LoVo (cell line): ENCODE results near the gene DCAF5.
"Not testable (repeated sequence)": the region's sequence is repeated elsewhere in the genome, so short reads cannot be mapped to it uniquely, and the experiment has no call there.

Experiments
- DNase-seq: peaks from one replicate; pipeline ENCODE4 v3.0.0-alpha.2; 2016; ENCODE audit warnings: low spot score

Gene DCAF5, protein sequence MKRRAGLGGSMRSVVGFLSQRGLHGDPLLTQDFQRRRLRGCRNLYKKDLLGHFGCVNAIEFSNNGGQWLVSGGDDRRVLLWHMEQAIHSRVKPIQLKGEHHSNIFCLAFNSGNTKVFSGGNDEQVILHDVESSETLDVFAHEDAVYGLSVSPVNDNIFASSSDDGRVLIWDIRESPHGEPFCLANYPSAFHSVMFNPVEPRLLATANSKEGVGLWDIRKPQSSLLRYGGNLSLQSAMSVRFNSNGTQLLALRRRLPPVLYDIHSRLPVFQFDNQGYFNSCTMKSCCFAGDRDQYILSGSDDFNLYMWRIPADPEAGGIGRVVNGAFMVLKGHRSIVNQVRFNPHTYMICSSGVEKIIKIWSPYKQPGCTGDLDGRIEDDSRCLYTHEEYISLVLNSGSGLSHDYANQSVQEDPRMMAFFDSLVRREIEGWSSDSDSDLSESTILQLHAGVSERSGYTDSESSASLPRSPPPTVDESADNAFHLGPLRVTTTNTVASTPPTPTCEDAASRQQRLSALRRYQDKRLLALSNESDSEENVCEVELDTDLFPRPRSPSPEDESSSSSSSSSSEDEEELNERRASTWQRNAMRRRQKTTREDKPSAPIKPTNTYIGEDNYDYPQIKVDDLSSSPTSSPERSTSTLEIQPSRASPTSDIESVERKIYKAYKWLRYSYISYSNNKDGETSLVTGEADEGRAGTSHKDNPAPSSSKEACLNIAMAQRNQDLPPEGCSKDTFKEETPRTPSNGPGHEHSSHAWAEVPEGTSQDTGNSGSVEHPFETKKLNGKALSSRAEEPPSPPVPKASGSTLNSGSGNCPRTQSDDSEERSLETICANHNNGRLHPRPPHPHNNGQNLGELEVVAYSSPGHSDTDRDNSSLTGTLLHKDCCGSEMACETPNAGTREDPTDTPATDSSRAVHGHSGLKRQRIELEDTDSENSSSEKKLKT

DNA sequence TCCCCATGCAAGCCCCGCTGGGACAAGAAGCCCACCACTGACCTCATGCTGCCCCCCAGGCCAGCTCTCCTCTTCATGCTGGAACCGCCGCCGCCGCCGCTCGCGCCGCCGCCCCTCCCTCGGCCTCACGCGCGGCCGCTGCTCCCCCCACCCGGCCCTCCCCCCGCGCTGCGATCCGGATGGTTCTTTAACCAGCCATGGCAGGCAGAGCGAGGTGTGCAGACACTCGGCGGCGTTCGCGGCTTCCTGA, at the start of gene DCAF5:
DCAF5 (minus strand) TSS at position 218 of the 250 bp plus-strand sequence; CDS start at position 77, 141 bp downstream.
- no peak for DNase-seq

DNA sequence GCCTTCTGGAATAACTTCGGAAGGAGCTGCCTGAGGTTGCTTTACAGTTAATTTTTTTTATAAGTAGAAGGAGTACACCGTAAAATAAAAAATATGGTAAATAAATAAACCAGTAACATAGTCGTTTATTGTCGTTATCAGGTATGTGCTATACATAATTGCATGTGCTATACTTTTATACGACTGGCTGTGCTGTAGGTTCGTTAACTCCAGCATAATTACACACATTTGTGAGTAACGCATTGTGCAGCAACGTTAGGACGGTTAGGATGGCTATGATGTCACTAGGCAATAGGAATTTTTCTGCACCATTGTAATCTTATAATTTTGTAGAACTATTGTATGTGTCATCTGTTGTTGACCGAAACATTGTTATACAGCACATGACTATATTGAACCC, 46.9 kb upstream of the DCAF5 start:
- no peak for DNase-seq

DNA sequence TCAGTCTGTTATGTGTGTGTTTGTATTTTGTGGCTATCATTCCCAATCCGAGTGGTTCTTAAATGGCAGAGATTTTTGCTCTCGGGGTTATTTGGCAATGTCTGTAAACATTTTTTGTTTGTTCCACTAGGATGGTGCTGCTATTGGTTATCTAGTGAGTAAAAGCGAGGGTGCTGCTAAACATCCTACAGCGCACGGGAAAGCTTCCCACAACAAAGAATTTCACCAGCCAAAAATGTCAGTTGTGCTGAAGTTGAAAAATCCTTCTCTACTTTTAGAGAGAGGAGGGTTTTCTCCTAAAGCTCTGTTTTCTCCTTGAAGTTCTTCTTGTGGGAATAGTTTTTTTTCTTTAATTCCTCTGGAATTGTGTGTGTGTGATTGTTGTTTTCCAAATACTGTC, 40.8 kb upstream of the DCAF5 start:
- DNase-seq: no peak

DNA sequence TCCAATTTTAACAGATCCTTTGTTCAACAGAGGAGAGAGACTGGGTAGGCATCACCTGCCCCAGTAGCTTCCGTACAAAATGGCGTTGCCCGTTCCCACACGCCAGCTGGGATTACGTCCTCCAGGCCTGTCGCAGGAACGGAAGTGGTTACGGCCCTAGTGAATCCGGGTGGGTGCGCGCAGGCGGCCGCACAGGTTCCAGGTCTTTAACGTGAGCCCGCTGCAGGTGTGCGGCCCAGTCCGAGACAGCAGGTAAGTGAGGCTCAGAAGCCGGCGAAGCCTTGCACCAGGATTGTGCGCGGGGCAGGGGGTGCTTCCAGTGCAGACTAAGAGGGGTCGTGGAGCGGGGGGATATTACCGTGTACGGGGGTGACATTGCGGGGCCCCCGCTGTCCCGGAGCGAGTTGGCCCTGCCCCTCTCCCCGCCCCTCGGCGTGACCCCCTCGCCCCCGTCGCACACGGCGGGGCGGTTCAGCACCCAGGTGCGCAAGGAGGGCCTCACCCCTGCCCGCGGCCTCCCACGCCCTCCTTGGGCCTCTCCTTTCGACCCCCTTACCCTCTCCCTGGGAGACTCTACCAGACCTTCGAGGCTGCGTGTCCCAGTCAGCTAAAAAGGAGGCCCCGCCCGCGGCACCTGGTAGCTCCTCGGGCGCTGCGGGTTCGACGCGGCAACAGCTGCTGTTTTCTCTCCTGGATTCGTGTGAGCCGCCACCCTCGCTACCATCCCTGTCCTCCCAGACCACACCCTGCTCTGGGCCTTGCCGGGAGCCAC, 38.6 kb upstream of the DCAF5 start, which contains the start of gene EXD2:
EXD2 (plus strand) TSS at position 159 of the 772 bp plus-strand sequence. CDS start 17,973 bp downstream, outside the sequence.
- peak; percentile 94 for DNase-seq

DNA sequence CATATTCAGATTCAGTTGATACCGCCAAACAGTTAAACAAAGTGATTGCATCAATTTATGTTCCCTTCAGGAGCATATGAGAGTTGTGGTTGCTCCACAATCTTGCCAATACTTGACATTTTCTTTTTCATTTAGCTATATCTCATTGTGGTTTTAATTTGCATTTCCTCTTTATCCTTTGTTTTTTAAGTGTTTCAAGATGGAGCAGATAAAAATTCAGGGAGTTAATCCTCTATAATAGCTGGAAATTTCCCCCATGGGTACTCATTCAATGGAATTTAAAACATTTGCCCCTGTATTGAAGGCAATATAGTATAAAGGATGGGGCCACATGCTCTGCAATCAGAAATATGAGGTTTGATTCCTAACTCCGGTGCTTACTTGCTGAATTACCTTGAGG, 37.3 kb upstream of the DCAF5 start:
- DNase-seq: no peak

DNA sequence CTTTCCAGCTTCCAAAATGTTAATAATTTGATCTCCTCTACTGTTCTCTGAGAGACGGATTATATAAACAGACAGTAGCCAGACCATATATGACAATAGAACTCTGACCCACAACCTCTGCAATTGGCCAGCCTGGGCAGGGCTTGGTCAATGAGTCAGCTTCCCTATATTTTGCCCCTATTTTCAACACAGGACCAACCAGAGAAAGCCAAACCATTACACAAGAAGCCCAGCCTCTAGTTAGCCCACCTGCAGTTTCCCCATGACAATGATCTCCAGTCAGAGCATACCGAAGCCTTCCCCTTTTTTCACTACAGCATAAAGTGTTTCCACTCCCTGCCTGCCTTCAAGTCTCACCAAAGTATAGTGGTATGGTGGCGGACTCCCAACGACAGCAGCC, 30.8 kb upstream of the DCAF5 start:
- DNase-seq: no peak

DNA sequence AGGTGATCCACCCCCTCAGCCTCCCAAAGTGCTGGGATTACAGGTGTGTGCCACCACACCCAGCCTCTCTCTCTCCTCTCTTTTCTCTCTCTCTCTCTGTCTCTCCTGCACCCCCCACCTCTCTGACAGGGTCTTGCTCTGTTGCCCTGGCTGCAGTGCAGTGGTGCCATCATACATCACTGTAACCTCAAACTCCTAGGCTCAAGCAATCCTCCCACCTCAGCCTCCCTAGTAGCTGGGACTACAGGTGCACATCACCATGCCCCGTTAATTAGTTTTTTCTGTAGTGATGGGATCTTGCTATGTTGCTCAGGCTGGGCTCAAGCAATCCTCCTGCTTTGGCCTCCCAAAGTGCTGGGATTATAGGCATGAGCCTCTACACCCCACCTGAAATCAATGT, 29.7 kb upstream of the DCAF5 start:
- not testable (repeated sequence) for DNase-seq

DNA sequence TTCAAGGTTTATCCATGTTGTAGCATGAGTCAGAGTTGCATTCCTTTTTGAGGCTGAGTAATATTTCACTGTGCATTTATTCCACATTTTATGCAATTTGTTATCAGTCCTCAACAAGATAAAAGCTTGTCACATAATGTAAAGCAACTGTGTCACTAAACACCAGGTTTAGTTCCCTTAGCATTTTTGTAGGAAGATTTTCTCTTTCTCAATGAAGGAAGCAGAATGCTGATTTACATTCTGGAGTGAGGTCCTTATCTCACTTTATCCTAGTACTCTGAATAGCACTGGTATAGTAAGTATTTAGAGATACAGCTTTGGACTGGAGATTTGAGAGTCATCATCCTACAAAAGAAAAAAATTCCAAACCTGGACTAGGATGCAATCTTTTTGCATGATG, 28.6 kb upstream of the DCAF5 start:
- no peak for DNase-seq

DNA sequence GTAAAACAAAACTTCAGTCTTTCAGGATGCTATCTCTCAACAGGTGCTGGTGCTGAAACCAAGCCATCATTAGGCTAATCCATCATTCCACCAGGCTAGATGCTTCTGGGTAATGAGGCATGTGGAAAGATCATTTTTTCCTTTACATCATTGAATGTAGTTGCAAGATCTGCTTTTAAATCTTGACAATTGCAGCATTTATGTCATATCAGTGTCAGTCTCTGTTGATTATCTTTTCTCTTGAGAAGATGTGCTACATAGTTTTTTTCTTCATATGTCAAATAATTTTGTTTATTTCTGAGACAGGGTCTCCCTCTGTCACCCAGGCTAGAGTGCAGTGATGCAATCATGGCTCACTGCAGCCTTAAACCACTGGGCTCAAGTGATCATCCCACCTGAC, 22.2 kb upstream of the DCAF5 start:
- DNase-seq: no peak

DNA sequence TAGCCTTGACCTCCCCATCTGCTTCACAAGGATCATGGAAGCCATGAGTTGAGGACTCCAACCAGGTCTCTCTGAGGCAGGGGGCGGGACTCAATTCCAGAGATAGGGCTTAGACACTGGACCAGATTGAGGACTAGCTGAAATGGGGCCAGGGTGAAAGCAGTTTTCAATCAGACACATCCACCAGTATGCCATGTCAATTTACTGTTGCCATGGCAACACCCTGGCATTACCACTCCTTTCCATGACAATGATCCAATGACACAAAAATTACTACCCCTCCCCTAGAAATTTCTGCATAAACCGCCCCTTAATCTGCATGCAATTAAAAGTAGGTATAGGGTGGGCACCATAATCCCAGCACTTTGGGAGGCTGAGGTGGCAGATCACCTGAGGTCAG, 18.6 kb upstream of the DCAF5 start:
- no peak for DNase-seq

DNA sequence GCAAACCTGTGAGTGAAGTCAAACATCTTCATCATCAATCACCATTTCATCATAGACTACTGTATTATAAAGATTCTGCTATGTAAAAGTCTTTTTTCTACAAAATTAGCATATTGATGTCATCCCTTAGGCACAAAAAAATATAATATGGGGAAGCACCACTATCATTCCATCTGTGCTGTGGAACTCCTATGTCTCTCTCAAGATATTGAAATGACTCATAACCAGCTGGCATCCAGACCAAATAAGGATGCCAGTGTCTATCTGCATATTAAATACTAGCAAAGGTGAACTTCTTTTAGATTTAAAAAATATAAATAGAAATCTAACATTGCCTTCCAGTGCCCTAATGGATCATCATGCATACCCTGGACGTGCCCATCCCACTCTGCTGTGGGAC, 17.9 kb upstream of the DCAF5 start:
- no peak for DNase-seq

DNA sequence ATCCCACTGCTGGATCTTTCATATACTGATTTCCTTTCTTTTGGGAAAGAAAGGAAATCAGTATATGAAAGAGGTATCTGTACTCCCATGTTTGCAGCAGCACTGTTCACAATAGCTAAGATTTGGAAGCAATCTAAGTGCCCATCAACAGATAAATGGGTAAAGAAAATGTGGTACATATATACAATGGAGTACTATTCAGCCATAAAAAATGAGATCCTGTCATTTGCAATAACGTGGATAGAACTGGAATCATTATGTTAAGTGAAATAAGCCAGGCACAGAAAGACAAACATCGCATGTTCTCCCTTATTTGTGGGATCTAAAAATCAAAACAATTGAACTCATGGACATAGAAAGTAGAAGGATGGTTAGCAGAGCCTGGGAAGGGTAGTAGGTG, 12.9 kb upstream of the DCAF5 start:
- DNase-seq: not testable (repeated sequence)

DNA sequence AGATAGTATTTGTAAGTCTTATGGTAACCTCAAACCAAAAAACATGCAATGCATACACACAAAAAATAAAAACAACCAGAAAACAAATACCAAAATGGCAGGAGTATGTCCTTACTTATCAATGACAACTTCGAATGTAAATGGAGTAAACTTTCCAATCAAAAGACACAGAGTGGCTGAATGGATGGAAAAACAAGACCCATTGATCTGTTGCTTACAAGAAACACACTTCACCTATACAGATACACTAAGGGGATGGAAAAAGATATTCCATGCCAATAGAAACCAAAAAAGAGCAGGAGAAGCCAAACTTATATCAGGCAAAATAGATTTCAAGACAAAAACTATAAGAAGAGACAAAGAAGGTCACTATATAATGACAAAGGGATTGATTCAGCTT, 8.7 kb upstream of the DCAF5 start:
- no peak for DNase-seq

DNA sequence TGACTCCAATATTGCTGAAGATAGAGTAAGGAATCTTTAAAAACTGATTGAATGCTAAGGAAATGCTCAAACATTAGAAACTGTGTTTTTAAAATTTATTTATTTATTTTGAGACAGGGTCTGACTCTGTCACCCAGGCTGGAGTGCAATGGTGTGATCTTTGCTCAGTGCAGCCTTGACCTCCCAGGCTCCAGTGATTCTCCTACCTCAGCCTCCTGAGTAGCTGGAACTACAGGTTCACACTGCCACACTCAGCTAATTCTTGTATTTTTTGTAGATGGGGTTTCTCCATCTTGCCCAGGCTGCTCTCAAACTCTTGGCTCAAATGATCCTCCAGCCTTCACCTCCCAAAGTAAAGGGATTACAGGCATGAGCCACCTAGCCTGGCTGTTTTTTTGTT, 3.3 kb upstream of the DCAF5 start:
- no peak for DNase-seq

DNA sequence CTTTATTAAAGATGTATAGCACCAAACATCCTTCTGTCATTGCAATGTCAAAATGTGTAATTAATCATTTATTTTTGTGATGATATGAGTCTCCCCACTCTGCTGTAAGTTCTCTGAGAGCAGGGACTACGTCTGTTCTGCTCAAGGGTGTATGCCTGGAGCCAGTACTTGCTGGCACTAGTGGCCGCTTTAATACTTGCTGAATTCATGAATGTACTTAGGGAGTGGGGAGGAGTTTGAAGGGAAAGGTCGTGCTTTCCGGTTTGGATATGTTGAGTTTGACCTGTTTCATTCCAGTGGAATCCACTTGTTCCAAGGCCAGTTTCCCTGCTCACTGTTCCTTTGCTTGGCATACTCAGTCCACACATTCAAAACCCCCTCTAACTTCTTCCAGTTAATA, 1.9 kb upstream of the DCAF5 start:
- DNase-seq: no peak

DNA sequence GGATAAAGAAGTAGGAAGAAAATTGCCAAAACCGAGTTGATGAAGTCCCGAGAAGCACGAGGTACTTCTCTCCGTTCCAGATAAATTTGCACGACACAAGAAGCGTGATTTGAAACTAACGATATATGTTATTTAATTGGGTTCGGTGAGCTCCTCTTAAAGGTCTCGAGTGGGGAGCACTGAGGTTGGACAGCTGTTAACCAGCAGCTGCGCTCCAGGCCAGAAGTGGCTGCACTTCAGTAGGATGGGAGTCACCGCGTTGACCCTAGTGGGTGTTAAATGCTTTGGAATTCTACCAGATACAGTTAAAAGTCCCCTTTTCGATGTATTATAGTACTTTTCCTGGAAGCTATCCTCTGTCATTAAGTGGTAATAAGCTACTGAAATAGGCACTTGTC, 953 bp upstream of the DCAF5 start:
- no peak for DNase-seq

DNA sequence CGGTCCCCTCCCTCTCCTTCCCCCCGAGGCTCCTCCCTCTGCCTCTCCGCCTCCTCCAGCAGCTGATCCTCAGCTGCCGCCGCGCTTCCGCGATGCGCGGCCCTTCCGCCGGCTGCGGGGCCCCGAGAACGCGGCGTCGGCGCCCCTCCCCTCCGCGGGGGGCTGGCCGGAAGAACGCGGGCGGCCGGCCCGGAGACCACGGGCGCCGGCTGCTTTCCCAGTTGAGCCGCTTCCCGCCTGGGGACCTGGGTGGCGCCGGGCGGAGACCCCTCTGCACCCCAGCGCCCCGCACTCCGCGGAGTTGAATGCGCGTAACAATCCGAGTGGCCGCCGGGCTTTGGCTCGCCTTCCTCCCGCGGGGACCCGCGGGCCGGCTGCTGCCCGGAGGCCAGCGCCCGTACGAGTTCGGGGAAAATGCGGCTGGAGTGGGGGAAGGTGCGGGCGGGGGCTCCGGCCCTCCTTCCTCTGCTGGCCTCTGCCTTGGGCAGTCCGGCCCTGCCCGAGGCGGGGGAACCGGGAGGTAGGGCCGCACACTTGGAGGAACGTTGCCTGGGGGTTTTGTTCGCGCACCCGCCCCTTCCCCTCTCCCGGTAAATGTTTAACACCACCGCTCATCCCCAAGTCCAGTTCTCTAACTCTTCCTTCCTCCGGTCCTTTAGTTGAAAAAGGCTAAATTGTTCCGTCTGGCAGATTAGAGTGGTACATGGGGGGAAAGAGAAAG, 393 bp upstream of the DCAF5 start:
- peak; percentile 96 for DNase-seq

DNA sequence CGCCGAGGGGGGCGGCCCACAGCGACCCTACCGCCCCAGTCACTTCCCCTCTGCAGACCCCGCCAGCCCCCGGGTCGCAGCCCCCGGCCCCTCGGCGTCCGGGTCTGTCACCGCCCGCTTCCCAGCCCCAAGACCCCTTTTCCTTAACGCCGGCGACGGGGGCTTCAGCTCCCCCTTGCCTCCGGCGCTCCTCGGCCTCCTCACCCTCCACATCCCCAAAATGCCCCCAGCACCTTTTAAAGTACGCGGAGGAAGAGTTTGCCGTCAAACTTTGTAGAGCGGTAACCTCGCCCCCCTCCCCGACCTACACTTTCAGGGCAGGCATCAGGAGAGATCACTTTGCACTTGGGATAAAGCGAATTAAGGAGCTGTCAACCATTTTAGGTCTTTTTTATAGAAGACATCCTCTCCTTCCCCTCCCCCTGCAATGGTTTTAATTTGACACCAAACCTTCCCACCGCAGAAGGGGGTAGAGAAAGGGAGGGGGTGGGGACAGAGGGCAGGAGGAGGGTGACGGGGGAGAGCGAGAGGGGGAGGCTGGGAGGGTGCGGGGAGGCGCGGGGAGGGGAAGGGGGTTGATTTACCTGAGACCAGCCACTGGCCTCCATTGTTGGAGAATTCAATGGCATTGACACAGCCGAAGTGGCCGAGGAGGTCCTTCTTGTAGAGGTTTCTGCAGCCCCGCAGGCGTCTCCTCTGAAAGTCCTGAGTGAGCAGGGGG, 578 bp downstream of the DCAF5 start:
- no peak for DNase-seq

DNA sequence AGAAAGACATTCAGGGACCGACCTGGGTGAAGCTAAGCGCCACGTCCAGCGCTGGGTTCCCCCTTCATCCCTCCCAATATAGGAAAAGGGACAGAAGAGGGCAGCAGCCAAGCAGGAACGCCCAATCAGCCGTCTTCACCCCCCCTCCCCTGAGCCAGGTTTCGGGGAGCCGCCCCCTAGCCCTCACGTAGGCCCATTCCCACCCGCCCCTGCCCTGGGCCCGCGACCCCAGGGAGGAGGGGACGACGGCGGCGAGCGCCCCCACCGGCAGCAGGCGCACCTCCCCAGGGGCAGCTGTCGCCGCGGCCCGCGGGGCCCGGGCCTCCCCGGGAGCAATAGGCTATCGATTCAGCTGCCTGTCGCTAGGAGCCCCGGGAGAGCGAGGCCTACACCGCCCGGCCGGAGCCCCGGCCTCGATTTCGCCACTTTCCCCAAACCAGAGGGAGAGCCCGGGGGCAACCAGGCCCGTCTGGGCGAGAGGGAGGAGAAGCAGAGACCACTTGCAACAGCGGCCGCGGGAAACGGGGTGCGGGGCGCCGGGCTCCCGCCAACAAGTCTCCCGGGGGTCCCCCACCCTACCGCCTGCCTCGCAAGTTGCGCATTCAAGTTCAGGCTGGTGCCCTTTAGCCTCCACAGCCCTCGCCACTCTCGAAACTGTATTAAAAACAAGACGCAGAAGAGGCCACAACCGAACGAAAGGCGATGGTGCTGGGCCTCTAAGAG, 1.3 kb downstream of the DCAF5 start:
- peak; percentile 77 for DNase-seq

DNA sequence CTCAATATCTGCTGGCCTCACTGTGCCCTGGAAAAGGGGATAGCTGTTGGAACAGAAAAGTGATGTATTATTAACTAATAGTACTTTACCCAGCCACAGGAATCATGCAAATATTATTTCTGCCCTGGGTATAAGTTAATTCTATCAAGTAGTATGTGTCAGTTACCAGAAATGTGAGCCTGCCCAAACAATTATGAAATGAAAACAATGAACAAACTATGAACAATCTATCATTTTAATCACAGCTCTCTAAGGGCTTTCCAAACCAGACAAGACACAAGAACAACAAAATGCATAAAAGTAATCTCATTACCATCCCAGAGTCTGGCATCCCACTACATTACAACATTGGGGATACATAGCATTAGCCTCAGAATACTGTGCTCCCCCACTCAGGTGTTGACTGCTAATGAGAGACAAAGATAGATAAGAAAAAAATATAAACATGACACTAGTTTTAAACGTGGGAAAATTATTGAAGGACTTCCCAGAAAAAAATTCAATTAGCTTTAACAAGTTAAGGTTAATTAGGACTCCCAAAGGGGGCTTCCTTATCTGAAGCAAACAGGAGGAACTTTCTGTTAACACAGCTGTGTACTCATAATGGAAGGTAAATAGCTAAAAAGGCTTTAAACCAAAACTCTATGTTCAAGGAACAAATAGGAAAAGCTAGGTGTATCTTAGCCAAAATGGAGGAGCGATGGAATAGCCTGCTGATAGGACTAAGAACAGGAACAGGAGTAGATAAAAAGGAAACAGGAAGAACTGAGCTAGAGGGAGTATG, 3.3 kb downstream of the DCAF5 start:
- DNase-seq: no peak
